ENCODE data around the gene TPRN. TPM values are rescaled to one million over a fixed set of nuclear protein-coding genes. Genes with fewer than 3 reads are reported as not detected.

The TPRN gene
- total and polyA plus RNA-seq, 2 of the 4 experiments (the other 2 are of a cell fraction) = 1.8 to 5.3 TPM

GRCh38 chr9:137150617-137151457 lies 49.7 kb downstream of the TPRN start:
- Histone ChIP-seq H2BK20ac (ENCODE audit: low read depth, low read length) (no peak overlapping the region), H3K9me1 (ENCODE audit: insufficient read depth, low read length) (peaks cover 12% of the 10 kb centered on the region), H2BK15ac (ENCODE audit: low read depth, low read length) (no peak overlapping the region), H2BK5ac (ENCODE audit: low read depth, low read length, poor library complexity, severe bottlenecking) (no peak overlapping the region), H3K4me1 (ENCODE audit: control insufficient read depth, insufficient read depth, low read length) (no peaks in the 10 kb centered on the region), H3K4ac (ENCODE audit: low read depth, low read length) (no peak overlapping the region), H4K91ac (ENCODE audit: insufficient read depth, low read depth, low read length) (no peak overlapping the region), H3K4me2 (ENCODE audit: low read depth, low read length) (no peak overlapping the region), H3K27me3 (ENCODE audit: control insufficient read depth, insufficient read depth, low read length) (peaks cover 9% of the 10 kb centered on the region), H2BK120ac (ENCODE audit: low read depth, low read length) (no peak overlapping the region), H3K9ac (ENCODE audit: low read depth, low read length) (no peak overlapping the region), H3K79me1 (ENCODE audit: low read depth in 1 of 2, low read length in 2 of 2) (no peaks in the 10 kb centered on the region), H3K14ac (replicated peaks; ENCODE audit: low read depth, low read length) (no peak overlapping the region), H3K4me3 (ENCODE audit: insufficient read depth, low read depth, low read length) (no peak overlapping the region), H3K36me3 (ENCODE audit: control insufficient read depth, insufficient read depth, low read length) (no peaks in the 10 kb centered on the region), H3K23ac (ENCODE audit: low read depth, low read length) (no peak overlapping the region), H3K9me3 (ENCODE audit: control insufficient read depth, insufficient read depth, low read length) (no peaks in the 10 kb centered on the region), H2AK9ac (replicated peaks; ENCODE audit: low read depth, low read length, poor library complexity) (no peak overlapping the region), H2AFZ (replicated peaks; ENCODE audit: low read length, poor library complexity) (no peak overlapping the region), H4K20me1 (ENCODE audit: insufficient read depth, low read length) (no peaks in the 10 kb centered on the region), H3K56ac (ENCODE audit: extremely low read depth, insufficient read depth, low read length) (no peak overlapping the region), H4K5ac (ENCODE audit: low read depth, low read length) (no peak overlapping the region), H3K18ac (ENCODE audit: low read depth, low read length) (no peak overlapping the region), H4K8ac (ENCODE audit: low read depth in 2 of 2, low read length in 2 of 2) (no peak overlapping the region), H2AK5ac (ENCODE audit: low read depth, low read length) (no peak overlapping the region), H3K27ac (ENCODE audit: insufficient read depth, low read length) (no peak overlapping the region)
- ATAC-seq (ENCODE audit: low read depth) = peak; percentile 60
- in situ Hi-C loops (cut with MboI; ENCODE audit: low sequenced_read_pairs) (no loop called here), intact Hi-C loops (cut with micrococcal nuclease) (no loop called here), dilution Hi-C loops (cut with HindIII; ENCODE audit: low sequenced_read_pairs, unreplicated experiment) (no loop called here)
- ChIA-PET CTCF (interaction anchor here (0.6 kb wide), 1 partner anchor 16 kb away, joined by 5 read pairs; no protein-coding TSS in a partner anchor), POLR2A (ENCODE audit: unreplicated experiment) (interaction anchor here (0.7 kb wide), 1 partner anchor 328 kb away, joined by 5 read pairs; no protein-coding TSS in a partner anchor)
- no peak for DNase-seq
- 41% methylated on average over 10 of the region's 34 CpGs; no CpG with 5 or more reads in 1 of the 2 experiments for WGBS, 2 experiments (ENCODE audit: extremely low coverage in 2 of 2, insufficient read length in 1 of 2)
- BruUV-seq (replicated peaks) = no TSS peak
- no peak for TF ChIP-seq RAD21 (IDR thresholded peaks at IDR 0.05; ENCODE audit: low read length)
- TF ChIP-seq BHLHE40 (IDR thresholded peaks at IDR 0.05; ENCODE audit: low read depth, low read length) = no peak
- no peak for TF ChIP-seq MAFK (IDR thresholded peaks at IDR 0.05; ENCODE audit: low read depth, low read length)
- no peak for TF ChIP-seq NFE2L2 (IDR thresholded peaks at IDR 0.05; ENCODE audit: low read depth, low read length)
- no peak for TF ChIP-seq RFX5 (IDR thresholded peaks at IDR 0.05; ENCODE audit: low read depth, low read length)
- no peak for TF ChIP-seq POLR2A (IDR thresholded peaks at IDR 0.05; ENCODE audit: low read depth, low read length)
- no peak for TF ChIP-seq MXI1 (IDR thresholded peaks at IDR 0.05; ENCODE audit: borderline replicate concordance, low read depth, low read length)
- TF ChIP-seq ELK1 (IDR thresholded peaks at IDR 0.05; ENCODE audit: borderline replicate concordance, low read depth, low read length) = no peak
- TF ChIP-seq CHD1 (IDR thresholded peaks at IDR 0.05; ENCODE audit: low read depth, low read length) = no peak
- TF ChIP-seq RCOR1 (IDR thresholded peaks at IDR 0.05; ENCODE audit: insufficient replicate concordance, low read length) = no peak
- TF ChIP-seq CTCF (conservative IDR thresholded peaks at IDR 0.05; ENCODE audit: low read depth, low read length) = no peak
- no peak for TF ChIP-seq SMC3 (IDR thresholded peaks at IDR 0.05; ENCODE audit: low read depth, low read length)
- no peak for TF ChIP-seq USF2 (IDR thresholded peaks at IDR 0.05; ENCODE audit: low read depth, low read length)
- no peak for TF ChIP-seq MAZ (IDR thresholded peaks at IDR 0.05; ENCODE audit: borderline replicate concordance, low read depth, low read length)
- no peak for TF ChIP-seq FOS (IDR thresholded peaks at IDR 0.05; ENCODE audit: low read depth, low read length)
